HepG2 (cell line): ENCODE data around the gene TVP23C. TPM values are rescaled to one million over a fixed set of nuclear protein-coding genes. Genes with fewer than 3 reads are reported as not detected.

Experiments
- ATAC-seq: fragments of 200-7000 bp; cut with Tn5 transposase; 3 replicates; pipeline ENCODE4 v1.9.1; 2020; ENCODE audit warnings: mild to moderate bottlenecking, moderate library complexity
- BruUV-seq: library from RNA; stranded (reverse); fragments of 400-500 nt; replicated peaks from 2 replicates; lab custom pipeline; 2021; lab: Mats Ljungman, UMichigan
- CTCF ChIA-PET: fragments of 300-600 bp; formaldehyde crosslinking; extraction: SDS; loops from one replicate; lab custom pipeline; 2021; ENCODE audit warnings: low total read pairs, inconsistent platforms, low intra/inter-chr PET ratio; lab: Yijun Ruan, JAX
- POLR2A ChIA-PET: fragments of 350-600 bp; sonication (Branson Sonifier 250); formaldehyde crosslinking; loops from one replicate; lab custom pipeline; 2020; ENCODE audit warnings: antibody characterized with exemption, inconsistent platforms; lab: Yijun Ruan, JAX
- DNase-seq: peaks from one replicate; pipeline ENCODE4 v3.0.0-alpha.2; 2015; ENCODE audit warnings: low spot score
- FAIRE-seq: peaks from 3 replicates; lab custom pipeline; 2011; peaks lifted over from hg19 to GRCh38; lab: Jason Lieb, UNC
- H2AFZ ChIP-seq: one replicate; pipeline ENCODE4 v1.6.1; 2011; ENCODE audit warnings: low read length, inconsistent platforms
- H3K27ac ChIP-seq: fragments of 300-600 bp; 3 replicates; pipeline ENCODE4 v1.8.0; 2011; ENCODE audit warnings: mixed run types, mild to moderate bottlenecking, mixed read lengths, low read length, inconsistent platforms; ENCODE audit not compliant: insufficient read depth; ENCODE audit errors: extremely low read length
- H3K27me3 ChIP-seq, 2 experiments: fragments of 200-600 bp in 1 of 2; 2 replicates in 1 of 2; 3 replicates in 1 of 2; pipeline versions ENCODE4 v1.6.0 to v1.8.0; 2011; ENCODE audit warnings: low read length in 2 of 2, mild to moderate bottlenecking in 2 of 2, moderate library complexity in 2 of 2, inconsistent platforms in 1 of 2; ENCODE audit not compliant: insufficient read depth in 2 of 2, control insufficient read depth in 1 of 2
- H3K36me3 ChIP-seq, 2 experiments: fragments of 200-600 bp in 1 of 2; replicated peaks in 1 of 2; 2 replicates in 1 of 2; 3 replicates in 1 of 2; pipeline versions ENCODE4 v1.5.1 to v1.8.0; 2011; ENCODE audit warnings: low read length in 2 of 2, inconsistent platforms in 1 of 2; ENCODE audit not compliant: insufficient read depth in 2 of 2, control insufficient read depth in 1 of 2
- H3K4me1 ChIP-seq: 2 replicates; pipeline ENCODE4 v1.5.1; 2012; ENCODE audit warnings: low read length, inconsistent platforms; ENCODE audit not compliant: insufficient read depth
- H3K4me2 ChIP-seq: 2 replicates; pipeline ENCODE4 v1.6.0; 2011; ENCODE audit warnings: low read depth, low read length, inconsistent platforms
- H3K4me3 ChIP-seq, 3 experiments: fragments of 200-600 bp in 1 of 3; sonication (generic), shearing (Covaris generic) in 1 of 3; replicated peaks in 1 of 3; 2 replicates each; pipeline ENCODE4 v1.5.1; 2011 to 2016; ENCODE audit warnings: low read length in 3 of 3, inconsistent platforms in 2 of 3, low read depth in 2 of 3, mild to moderate bottlenecking in 2 of 3, control low read depth in 1 of 3, mixed read lengths in 1 of 3; ENCODE audit not compliant: insufficient read depth in 1 of 3
- H3K79me2 ChIP-seq: one replicate; pipeline ENCODE4 v1.6.1; 2011; ENCODE audit warnings: low read length, inconsistent platforms; ENCODE audit not compliant: insufficient read depth
- H3K9ac ChIP-seq: 2 replicates; pipeline ENCODE4 v1.6.0; 2011; ENCODE audit warnings: mild to moderate bottlenecking, low read depth, low read length, inconsistent platforms; ENCODE audit not compliant: insufficient read depth
- H3K9me3 ChIP-seq: 2 replicates; pipeline ENCODE4 v1.5.1; 2012; ENCODE audit warnings: mild to moderate bottlenecking, low read length
- H4K20me1 ChIP-seq: 2 replicates; pipeline ENCODE4 v1.6.0; 2011; ENCODE audit warnings: inconsistent platforms, mild to moderate bottlenecking, low read length, moderate library complexity; ENCODE audit not compliant: insufficient read depth
- CBX5 ChIP-seq: sonication (generic); formaldehyde crosslinking; IDR thresholded peaks from 2 replicates; pipeline ENCODE4 v1.4.0; 2020; ENCODE audit warnings: missing genetic modification reagents, borderline replicate concordance
- FOXO1 ChIP-seq: sonication (generic); formaldehyde crosslinking; IDR thresholded peaks from 2 replicates; pipeline ENCODE4 v1.4.0; 2020; ENCODE audit warnings: missing genetic modification reagents
- GATA4 ChIP-seq: sonication (generic); IDR thresholded peaks from 2 replicates; pipeline ENCODE4 v1.6.1; 2016; ENCODE audit warnings: antibody characterized with exemption, low read depth, borderline replicate concordance
- JUNB ChIP-seq: sonication (generic); formaldehyde crosslinking; IDR thresholded peaks from 2 replicates; pipeline ENCODE4 v1.8.0; 2022; ENCODE audit warnings: missing genetic modification reagents, mild to moderate bottlenecking, borderline replicate concordance
- NCOR1 ChIP-seq: fragments of 200-600 bp; sonication (generic); IDR thresholded peaks from 2 replicates; pipeline ENCODE4 v1.7.0; 2017; ENCODE audit warnings: antibody characterized with exemption, low read length, borderline replicate concordance
- NFE2L1 ChIP-seq: sonication (generic); formaldehyde crosslinking; IDR thresholded peaks from 2 replicates; pipeline ENCODE4 v1.4.0; 2020; ENCODE audit warnings: missing genetic modification reagents, mild to moderate bottlenecking, borderline replicate concordance
- ZNF282 ChIP-seq: fragments of 450-650 bp; IDR thresholded peaks from 2 replicates; pipeline ENCODE4 v1.6.1; 2018; ENCODE audit not compliant: partially characterized antibody
- ZNF614 ChIP-seq: IDR thresholded peaks from 2 replicates; pipeline ENCODE4 v1.6.1; 2018; ENCODE audit warnings: missing biosample characterization, missing genetic modification reagents, inconsistent platforms, borderline replicate concordance
- ZNF639 ChIP-seq: conservative IDR thresholded peaks from 2 replicates; pipeline ENCODE4 v1.6.1; 2018; ENCODE audit warnings: missing genetic modification reagents
- ZSCAN20 ChIP-seq: sonication (generic); formaldehyde crosslinking; IDR thresholded peaks from 2 replicates; pipeline ENCODE4 v1.4.0; 2020; ENCODE audit warnings: missing genetic modification reagents, mild to moderate bottlenecking, borderline replicate concordance
- WGBS: methylation state at CpG from one replicate; pipeline ENCODE4 v1.1.6; 2017; ENCODE audit warnings: low lambda C conversion rate; 5-methylcytosine and 5-hydroxymethylcytosine counted together
- in situ Hi-C: cut with HindIII; loops from 2 replicates; pipeline ENCODE4 v1.10.0; 2017; ENCODE audit warnings: low pct_unique_long_range_greater_than_20kb; ENCODE audit not compliant: extremely low pct_ligation_motif_present
- intact Hi-C: fragments of 100-400 bp; cut with micrococcal nuclease; formaldehyde crosslinking; loops from one replicate; pipeline ENCODE4 v1.10.0; 2022; ENCODE audit not compliant: unreplicated experiment
- polyA plus RNA-seq, 8 experiments: library from polyadenylated mRNA; depleted of rRNA in 3 of 8; stranded (reverse) in 7 of 8; unstranded in 1 of 8; fragments of >200 nt; fragmentation: Illumina TruSeq in 4 of 8; extraction: Trizol in 4 of 8; gene quantifications; 2 replicates each; pipeline versions ENCODE4 v1.2.1 to v1.2.3, GENCODE V29; 2011 to 2016; ENCODE audit warnings: low read depth in 4 of 8, missing spikeins in 1 of 8, mixed read lengths in 1 of 8; ENCODE audit not compliant: insufficient read depth in 1 of 8
- total RNA-seq, 5 experiments: library from RNA; depleted of rRNA; stranded (reverse); fragments of >200 nt; fragmentation: Illumina TruSeq; extraction: Trizol; gene quantifications; 2 replicates each; pipeline ENCODE4 v1.2.3, GENCODE V29; 2016; ENCODE audit warnings: low read depth in 1 of 5
- TF ChIP-seq, protein P1 (sequence below): sonication (generic); formaldehyde crosslinking; IDR thresholded peaks from 2 replicates; pipeline ENCODE4 v1.4.0; 2020; ENCODE audit warnings: low read depth, mild to moderate bottlenecking, missing genetic modification reagents

Gene TVP23C
- total and polyA plus RNA-seq, 2 of the 13 experiments (the other 11 are each of a cell fraction or from before 2014, with no cell fraction given) = 10.4 to 28.2 TPM

DNA sequence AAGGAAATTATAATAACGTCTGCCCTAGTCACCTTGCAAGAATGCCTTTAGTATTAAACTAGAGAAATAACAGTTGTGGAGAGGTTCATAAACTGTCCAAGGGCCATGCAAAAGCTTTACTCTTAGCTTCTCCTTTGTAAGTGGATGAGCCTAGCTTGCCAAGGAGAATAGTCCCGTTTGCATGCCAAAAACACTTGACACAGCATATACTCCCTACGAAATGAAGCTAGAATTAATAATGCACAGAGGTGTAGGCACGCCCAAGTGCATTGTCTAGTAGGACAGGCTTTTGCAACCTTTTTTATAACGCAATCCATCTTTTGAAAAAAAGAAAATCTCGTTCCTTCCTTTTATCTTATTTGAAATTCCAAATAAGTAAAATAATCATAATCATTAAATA is 83.1 kb downstream of the TVP23C start:
- peaks cover 8 to 14% of the 10 kb centered on the region in 2 experiments; a peak in 4 of 5 replicates for H3K36me3 ChIP-seq
- ChIA-PET POLR2A (no interaction called here), CTCF (no interaction called here)
- peaks cover 14% of the 10 kb centered on the region for H3K4me1 ChIP-seq
- H3K4me2 ChIP-seq = no peak overlapping the region
- no peak overlapping the region for H3K9ac ChIP-seq
- FAIRE-seq = no peak
- no TSS peak for BruUV-seq
- intact Hi-C loops (no loop called here), in situ Hi-C loops (no loop called here)
- no peak for TF ChIP-seq ZSCAN20 (CRISPR knock-in tag)
- TF ChIP-seq JUNB (CRISPR knock-in tag) = no peak
- TF ChIP-seq ZNF614 (CRISPR knock-in tag) = no peak
- TF ChIP-seq ZNF282 = no peak
- TF ChIP-seq NCOR1 = no peak
- no peak for TF ChIP-seq CBX5 (CRISPR knock-in tag)
- TF ChIP-seq, protein P1, sequence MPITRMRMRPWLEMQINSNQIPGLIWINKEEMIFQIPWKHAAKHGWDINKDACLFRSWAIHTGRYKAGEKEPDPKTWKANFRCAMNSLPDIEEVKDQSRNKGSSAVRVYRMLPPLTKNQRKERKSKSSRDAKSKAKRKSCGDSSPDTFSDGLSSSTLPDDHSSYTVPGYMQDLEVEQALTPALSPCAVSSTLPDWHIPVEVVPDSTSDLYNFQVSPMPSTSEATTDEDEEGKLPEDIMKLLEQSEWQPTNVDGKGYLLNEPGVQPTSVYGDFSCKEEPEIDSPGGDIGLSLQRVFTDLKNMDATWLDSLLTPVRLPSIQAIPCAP (CRISPR knock-in tag) = no peak
- TF ChIP-seq FOXO1 (CRISPR knock-in tag) = no peak
- no peak for TF ChIP-seq GATA4
- no peak for TF ChIP-seq NFE2L1
- no peak for TF ChIP-seq ZNF639
- ATAC-seq = no peak
- H3K27me3 ChIP-seq = no peaks in the 10 kb centered on the region
- DNase-seq = no peak
- no peak overlapping the region for H3K27ac ChIP-seq
- WGBS = over 99% methylated on average over 6 of the region's 6 CpGs
- no peak overlapping the region for H3K4me3 ChIP-seq
- H4K20me1 ChIP-seq = 0 out of 2 replicates have a peak, but pooled peaks cover 3% of the 10 kb centered on the region
- no peaks in the 10 kb centered on the region for H3K79me2 ChIP-seq
- H3K9me3 ChIP-seq = no peaks in the 10 kb centered on the region
- no peak overlapping the region for H2AFZ ChIP-seq
